Measurements from ENCODE around the gene CFAP99. TPM values are rescaled to one million over a fixed set of nuclear protein-coding genes. Genes with fewer than 3 reads are reported as not detected.

The CFAP99 gene
- total and polyA plus RNA-seq, 9 of the 15 experiments (the other 6 are each of a cell fraction or from before 2014, with no cell fraction given) = 0.07 to 0.18 (median 0.09) TPM; not detected in 6

DNA sequence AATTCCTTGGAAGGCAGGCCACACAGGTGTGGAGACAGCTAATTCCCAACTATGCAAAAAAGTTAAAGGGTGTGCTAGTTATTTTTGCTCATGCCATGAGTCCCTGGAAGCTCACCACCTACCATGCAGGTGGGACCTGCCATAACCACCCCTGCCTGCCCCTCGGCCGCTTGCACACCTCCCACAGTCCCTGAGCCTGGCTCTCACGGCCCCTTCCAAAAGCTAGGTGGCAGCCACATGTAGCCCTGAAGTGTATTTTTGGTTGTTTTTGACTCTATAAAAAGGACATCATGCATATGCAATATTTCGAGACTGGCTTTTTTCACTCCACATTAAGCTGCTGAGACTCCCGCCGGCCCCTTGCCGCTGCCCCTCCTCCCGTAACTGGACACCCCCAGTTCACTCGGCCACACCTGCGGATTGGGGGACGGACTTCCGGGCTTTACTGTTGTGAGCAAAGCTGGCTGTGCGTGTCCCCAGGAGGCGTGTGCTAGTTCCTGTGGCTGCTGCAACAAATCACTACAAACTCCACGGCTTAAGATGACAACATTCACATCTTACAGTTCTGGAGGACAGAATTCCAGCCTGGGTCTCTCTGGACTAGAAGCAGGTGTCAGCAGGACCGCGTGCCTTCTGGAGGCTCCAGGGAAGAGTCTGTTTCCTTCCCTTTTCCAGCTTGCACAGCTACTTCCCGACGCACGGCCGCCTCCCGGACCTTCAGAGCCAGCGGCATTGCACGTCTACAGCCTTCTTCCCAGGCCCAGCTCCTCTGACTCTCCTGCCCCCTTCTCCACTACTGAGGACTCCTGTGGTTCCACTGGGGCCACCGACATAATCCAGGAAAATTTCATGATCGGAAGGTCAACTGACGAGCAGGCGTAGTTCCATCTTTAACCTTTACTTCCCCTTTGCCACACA is 25.1 kb upstream of the CFAP99 start (continued):
- TF ChIP-seq ZC3H4 (CRISPR knock-in tag; IDR thresholded peaks at IDR 0.05; ENCODE audit: borderline replicate concordance) (no peak), CREB3L1 (IDR thresholded peaks at IDR 0.05; ENCODE audit: borderline replicate concordance, low read depth) (no peak), SAFB2 (IDR thresholded peaks at IDR 0.05; ENCODE audit: borderline replicate concordance, low read depth, low read length, severe bottlenecking) (no peak), ZNF561 (CRISPR knock-in tag; conservative IDR thresholded peaks at IDR 0.05) (no peak), NCOA2 (IDR thresholded peaks at IDR 0.05; ENCODE audit: partially characterized antibody in 2 of 2) (no peak), HDGF (IDR thresholded peaks at IDR 0.05) (no peak), L3MBTL2 (IDR thresholded peaks at IDR 0.05) (peak; percentile 64), GABPA (tag; conservative IDR thresholded peaks at IDR 0.05; ENCODE audit: low read depth) (peak; percentile 63), ZNF224 (CRISPR knock-in tag; IDR thresholded peaks at IDR 0.05) (no peak), ZBTB33 (CRISPR knock-in tag; IDR thresholded peaks at IDR 0.05) (no peak), CREB5 (CRISPR knock-in tag; IDR thresholded peaks at IDR 0.05) (no peak), PCBP2 (IDR thresholded peaks at IDR 0.05; ENCODE audit: low read depth, low read length, poor library complexity, severe bottlenecking) (no peak), RBFOX2 (IDR thresholded peaks at IDR 0.05; ENCODE audit: low read depth, low read length) (peak; percentile 32; the same call in 1 of the 2 replicates), ZFX (CRISPR knock-in tag; IDR thresholded peaks at IDR 0.05) (no peak; the same call in 1 of the 2 replicates)
- TF ChIP-seq, protein P1, sequence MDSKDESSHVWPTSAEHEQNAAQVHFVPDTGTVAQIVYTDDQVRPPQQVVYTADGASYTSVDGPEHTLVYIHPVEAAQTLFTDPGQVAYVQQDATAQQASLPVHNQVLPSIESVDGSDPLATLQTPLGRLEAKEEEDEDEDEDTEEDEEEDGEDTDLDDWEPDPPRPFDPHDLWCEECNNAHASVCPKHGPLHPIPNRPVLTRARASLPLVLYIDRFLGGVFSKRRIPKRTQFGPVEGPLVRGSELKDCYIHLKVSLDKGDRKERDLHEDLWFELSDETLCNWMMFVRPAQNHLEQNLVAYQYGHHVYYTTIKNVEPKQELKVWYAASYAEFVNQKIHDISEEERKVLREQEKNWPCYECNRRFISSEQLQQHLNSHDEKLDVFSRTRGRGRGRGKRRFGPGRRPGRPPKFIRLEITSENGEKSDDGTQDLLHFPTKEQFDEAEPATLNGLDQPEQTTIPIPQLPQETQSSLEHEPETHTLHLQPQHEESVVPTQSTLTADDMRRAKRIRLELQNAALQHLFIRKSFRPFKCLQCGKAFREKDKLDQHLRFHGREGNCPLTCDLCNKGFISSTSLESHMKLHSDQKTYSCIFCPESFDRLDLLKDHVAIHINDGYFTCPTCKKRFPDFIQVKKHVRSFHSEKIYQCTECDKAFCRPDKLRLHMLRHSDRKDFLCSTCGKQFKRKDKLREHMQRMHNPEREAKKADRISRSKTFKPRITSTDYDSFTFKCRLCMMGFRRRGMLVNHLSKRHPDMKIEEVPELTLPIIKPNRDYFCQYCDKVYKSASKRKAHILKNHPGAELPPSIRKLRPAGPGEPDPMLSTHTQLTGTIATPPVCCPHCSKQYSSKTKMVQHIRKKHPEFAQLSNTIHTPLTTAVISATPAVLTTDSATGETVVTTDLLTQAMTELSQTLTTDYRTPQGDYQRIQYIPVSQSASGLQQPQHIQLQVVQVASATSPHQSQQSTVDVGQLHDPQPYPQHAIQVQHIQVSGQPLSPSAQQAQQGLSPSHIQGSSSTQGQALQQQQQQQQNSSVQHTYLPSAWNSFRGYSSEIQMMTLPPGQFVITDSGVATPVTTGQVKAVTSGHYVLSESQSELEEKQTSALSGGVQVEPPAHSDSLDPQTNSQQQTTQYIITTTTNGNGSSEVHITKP (IDR thresholded peaks at IDR 0.05; ENCODE audit: partially characterized antibody) = peak; percentile 94

All from K562 (cell line).